SKM-1 treated with dmso at 0.1 percent for 144 hours (cell line): ENCODE data around the gene GPC5.
"Not testable (repeated sequence)": the region's sequence is repeated elsewhere in the genome, so short reads cannot be mapped to it uniquely, and the experiment has no call there.

Source experiments
- DNase-seq: peaks from one replicate; lab custom pipeline; 2025; ENCODE audit not compliant: unreplicated experiment; lab: John Stamatoyannopoulos, UW

GPC5 gene

GRCh38 chr13:91758724-91759123 is 360.3 kb downstream of the GPC5 start:
- no peak for DNase-seq

GRCh38 chr13:91762957-91763356 is 364.5 kb downstream of the GPC5 start:
- DNase-seq: no peak

GRCh38 chr13:91764527-91764926 is 366.1 kb downstream of the GPC5 start:
- no peak for DNase-seq

GRCh38 chr13:91767651-91768050 is 369.2 kb downstream of the GPC5 start:
- DNase-seq: peak; percentile 15

GRCh38 chr13:91768746-91769145 is 370.3 kb downstream of the GPC5 start:
- no peak for DNase-seq

DNA sequence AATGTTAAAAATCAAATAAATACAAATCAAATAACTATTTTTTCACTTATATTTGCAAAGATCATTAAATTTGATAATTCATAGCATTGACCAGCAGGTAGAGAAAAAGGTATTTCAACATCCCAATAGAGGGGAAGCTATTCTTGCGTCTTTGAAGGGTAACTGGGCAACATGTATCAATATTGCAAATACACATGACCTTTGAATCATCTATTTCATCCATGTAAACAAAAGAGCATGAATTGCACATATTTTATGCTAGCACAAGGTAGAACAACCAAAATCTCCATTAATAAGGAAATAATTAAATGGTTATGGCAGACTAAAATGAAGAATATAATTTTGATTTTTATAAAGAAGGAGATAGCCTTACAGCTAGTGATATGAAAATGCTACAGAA is 372.8 kb downstream of the GPC5 start:
- DNase-seq: no peak

GRCh38 chr13:91773591-91774227 is 375.3 kb downstream of the GPC5 start:
- no peak for DNase-seq

DNA sequence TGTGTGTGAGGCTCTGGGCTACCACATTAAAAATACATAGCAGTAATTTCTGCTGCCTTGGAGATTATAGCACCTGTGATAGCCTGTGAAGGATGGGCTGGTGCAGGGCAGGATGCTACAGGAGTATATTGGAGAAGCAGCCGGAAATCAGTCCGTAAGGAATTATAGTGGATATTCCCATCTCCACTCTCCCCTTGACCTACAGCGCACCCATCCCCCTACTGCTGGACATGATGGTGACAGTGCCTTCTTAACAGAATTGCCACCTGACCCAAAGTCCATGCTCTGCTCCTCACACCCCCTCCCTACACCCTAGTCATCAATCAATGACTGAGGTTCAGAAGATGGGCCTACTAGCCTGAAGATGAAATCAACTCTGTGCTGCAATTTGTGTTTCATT is 376.0 kb downstream of the GPC5 start:
- no peak for DNase-seq

GRCh38 chr13:91776611-91777193 is 378.3 kb downstream of the GPC5 start:
- no peak for DNase-seq

GRCh38 chr13:91778123-91778522 is 379.7 kb downstream of the GPC5 start:
- DNase-seq: no peak

GRCh38 chr13:91781982-91782691 is 383.7 kb downstream of the GPC5 start:
- DNase-seq: not testable (repeated sequence)

GRCh38 chr13:91785431-91786119 is 387.2 kb downstream of the GPC5 start:
- DNase-seq: no peak

GRCh38 chr13:91792054-91792453 is 393.6 kb downstream of the GPC5 start:
- no peak for DNase-seq

- no peak for DNase-seq
Observed at GRCh38 chr13:91797567-91797966, 399.1 kb downstream of the GPC5 start.

- DNase-seq: not testable (repeated sequence)
Observed at GRCh38 chr13:91798338-91798737, 399.9 kb downstream of the GPC5 start.

- DNase-seq: not testable (repeated sequence)
Observed at GRCh38 chr13:91801772-91802171, 403.4 kb downstream of the GPC5 start.

GRCh38 chr13:91802957-91803356 is 404.5 kb downstream of the GPC5 start:
- no peak for DNase-seq

DNA sequence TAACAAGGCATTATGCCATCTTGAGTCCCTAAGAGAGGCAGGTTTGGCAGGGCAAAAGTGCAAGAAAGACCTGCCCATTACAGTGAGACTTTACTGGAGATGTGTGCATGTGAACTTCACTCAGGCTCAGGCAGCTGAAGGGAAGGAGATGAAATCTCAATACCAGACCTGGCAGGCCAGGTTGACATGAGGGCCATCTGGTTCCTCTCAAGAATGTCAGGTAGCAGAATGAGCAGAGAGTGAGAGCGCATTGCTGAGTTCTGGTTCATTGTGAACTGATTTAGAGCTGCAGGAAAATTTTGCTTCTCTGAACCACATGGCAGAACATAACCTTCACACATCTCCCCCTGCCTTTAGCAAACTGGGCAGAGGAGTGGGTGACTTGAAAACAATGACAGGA is 406.3 kb downstream of the GPC5 start:
- DNase-seq: no peak

- no peak for DNase-seq
Observed at GRCh38 chr13:91805605-91806004, 407.2 kb downstream of the GPC5 start.

GRCh38 chr13:91809161-91809560 is 410.7 kb downstream of the GPC5 start:
- no peak for DNase-seq

DNA sequence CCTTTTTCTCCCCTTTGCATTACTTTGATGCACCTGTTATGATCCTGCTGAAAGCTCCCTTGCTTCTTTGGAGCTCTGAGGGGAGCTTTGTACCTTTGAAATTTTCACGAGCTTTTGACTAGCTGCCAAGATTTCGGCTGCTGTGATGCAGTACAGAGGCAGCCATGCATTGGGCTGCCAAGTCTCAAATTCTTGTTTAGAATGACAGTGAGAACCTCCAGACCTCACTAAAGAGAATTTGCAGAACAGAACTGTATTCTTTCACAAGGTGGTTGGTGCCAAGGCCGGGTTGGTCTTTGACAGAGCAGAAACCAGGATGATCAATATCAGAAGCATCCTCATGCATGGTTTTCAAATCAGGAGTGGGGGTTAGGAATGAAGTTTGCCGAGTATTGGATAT is 414.8 kb downstream of the GPC5 start:
- DNase-seq: no peak

- DNase-seq: no peak
Observed at GRCh38 chr13:91816263-91816807, 417.9 kb downstream of the GPC5 start.
